HUES6 (cell line): ENCODE results near the gene FXN.

ENCODE experiments used
- H3K27ac ChIP-seq: 2 replicates; pipeline ENCODE4 v1.7.0; 2013; ENCODE audit warnings: low read depth, mild to moderate bottlenecking, low read length, inconsistent platforms
- H3K27me3 ChIP-seq: 2 replicates; pipeline ENCODE4 v1.6.1; 2013; ENCODE audit warnings: low read length; ENCODE audit not compliant: control insufficient read depth, insufficient read depth
- H3K36me3 ChIP-seq: 2 replicates; pipeline ENCODE4 v1.6.1; 2013; ENCODE audit warnings: low read length; ENCODE audit not compliant: control insufficient read depth, insufficient read depth
- H3K4me1 ChIP-seq: 2 replicates; pipeline ENCODE4 v1.6.1; 2013; ENCODE audit warnings: low read length; ENCODE audit not compliant: control insufficient read depth, insufficient read depth
- H3K4me3 ChIP-seq: 2 replicates; pipeline ENCODE4 v1.5.1; 2013; ENCODE audit warnings: low read depth, low read length
- H3K9ac ChIP-seq: one replicate; pipeline ENCODE4 v1.6.1; 2013; ENCODE audit warnings: mild to moderate bottlenecking, low read length
- H3K9me3 ChIP-seq: 2 replicates; pipeline ENCODE4 v1.6.1; 2013; ENCODE audit warnings: low read depth, low read length; ENCODE audit not compliant: control insufficient read depth, insufficient read depth

FXN gene

GRCh38 chr9:69122082-69122548 lies 86.6 kb downstream of the FXN start:
- Histone ChIP-seq H3K4me3 (peak overlapping the region; percentile 93), H3K9me3 (no peaks in the 10 kb centered on the region), H3K36me3 (no peaks in the 10 kb centered on the region), H3K27ac (peak overlapping the region; percentile 76), H3K27me3 (peaks cover 5% of the 10 kb centered on the region; the same call in 1 of the 2 replicates), H3K9ac (peak overlapping the region; percentile 94), H3K4me1 (peaks cover 20% of the 10 kb centered on the region)

GRCh38 chr9:69122549-69123141 lies 87.1 kb downstream of the FXN start:
- Histone ChIP-seq H3K27ac (peak overlapping the region; percentile 76), H3K9ac (peak overlapping the region; percentile 94), H3K9me3 (no peaks in the 10 kb centered on the region), H3K4me3 (peak overlapping the region; percentile 93), H3K4me1 (peaks cover 20% of the 10 kb centered on the region), H3K27me3 (peaks cover 5% of the 10 kb centered on the region; the same call in 1 of the 2 replicates), H3K36me3 (no peaks in the 10 kb centered on the region)

GRCh38 chr9:69130456-69131441 lies 95.2 kb downstream of the FXN start:
- H3K4me1 ChIP-seq: peaks cover 30% of the 10 kb centered on the region
- H3K9me3 ChIP-seq: no peaks in the 10 kb centered on the region
- no peak overlapping the region for H3K4me3 ChIP-seq
- H3K27me3 ChIP-seq: no peaks in the 10 kb centered on the region
- peaks cover 13% of the 10 kb centered on the region; the same call in 1 of the 2 replicates for H3K36me3 ChIP-seq
- H3K27ac ChIP-seq: no peak overlapping the region
- H3K9ac ChIP-seq: no peak overlapping the region

- peaks cover 33% of the 10 kb centered on the region for H3K4me1 ChIP-seq
Measured at GRCh38 chr9:69131682-69132081, 96.1 kb downstream of the FXN start.

GRCh38 chr9:69132361-69132760 lies 96.8 kb downstream of the FXN start:
- Histone ChIP-seq H3K9me3 (no peaks in the 10 kb centered on the region), H3K4me1 (peaks cover 33% of the 10 kb centered on the region), H3K27ac (no peak overlapping the region)

More at GRCh38 chr9:69131682-69132081, 96.1 kb downstream of the FXN start:
- Histone ChIP-seq H3K9me3 (no peaks in the 10 kb centered on the region), H3K36me3 (peaks cover 13% of the 10 kb centered on the region; the same call in 1 of the 2 replicates), H3K27ac (no peak overlapping the region), H3K4me3 (no peak overlapping the region), H3K27me3 (no peaks in the 10 kb centered on the region), H3K9ac (no peak overlapping the region)

GRCh38 chr9:69134412-69134811 lies 98.9 kb downstream of the FXN start:
- Histone ChIP-seq H3K9ac (no peak overlapping the region), H3K4me3 (no peak overlapping the region), H3K4me1 (peaks cover 27% of the 10 kb centered on the region), H3K36me3 (peaks cover 22% of the 10 kb centered on the region), H3K27ac (no peak overlapping the region), H3K9me3 (no peaks in the 10 kb centered on the region), H3K27me3 (no peaks in the 10 kb centered on the region)

More at GRCh38 chr9:69132361-69132760, 96.8 kb downstream of the FXN start:
- peaks cover 14% of the 10 kb centered on the region; the same call in 1 of the 2 replicates for H3K36me3 ChIP-seq
- H3K27me3 ChIP-seq: no peaks in the 10 kb centered on the region
- no peak overlapping the region for H3K9ac ChIP-seq
- H3K4me3 ChIP-seq: no peak overlapping the region

- H3K36me3 ChIP-seq: peaks cover 22% of the 10 kb centered on the region
- H3K27me3 ChIP-seq: no peaks in the 10 kb centered on the region
- no peak overlapping the region for H3K27ac ChIP-seq
- no peak overlapping the region for H3K4me3 ChIP-seq
- H3K4me1 ChIP-seq: peaks cover 15% of the 10 kb centered on the region
- no peaks in the 10 kb centered on the region for H3K9me3 ChIP-seq
- H3K9ac ChIP-seq: no peak overlapping the region
Measured at GRCh38 chr9:69136185-69136584, 100.6 kb downstream of the FXN start.

- Histone ChIP-seq H3K4me3 (no peak overlapping the region), H3K9me3 (no peaks in the 10 kb centered on the region), H3K9ac (no peak overlapping the region), H3K4me1 (peaks cover 14% of the 10 kb centered on the region), H3K27me3 (no peaks in the 10 kb centered on the region), H3K36me3 (peaks cover 22% of the 10 kb centered on the region), H3K27ac (no peak overlapping the region)
Measured at GRCh38 chr9:69136779-69137178, 101.2 kb downstream of the FXN start.

- H3K36me3 ChIP-seq: peaks cover 22% of the 10 kb centered on the region
- H3K4me3 ChIP-seq: no peak overlapping the region
- no peak overlapping the region for H3K9ac ChIP-seq
- peaks cover 14% of the 10 kb centered on the region for H3K4me1 ChIP-seq
- H3K9me3 ChIP-seq: no peaks in the 10 kb centered on the region
- no peaks in the 10 kb centered on the region for H3K27me3 ChIP-seq
- H3K27ac ChIP-seq: no peak overlapping the region
Measured at GRCh38 chr9:69137311-69137710, 101.8 kb downstream of the FXN start.

- no peaks in the 10 kb centered on the region for H3K9me3 ChIP-seq
- H3K36me3 ChIP-seq: peaks cover 13% of the 10 kb centered on the region
- no peak overlapping the region for H3K4me3 ChIP-seq
- H3K27ac ChIP-seq: no peak overlapping the region
- H3K4me1 ChIP-seq: peaks cover 9% of the 10 kb centered on the region
- no peaks in the 10 kb centered on the region for H3K27me3 ChIP-seq
- no peak overlapping the region for H3K9ac ChIP-seq
Measured at GRCh38 chr9:69139596-69139995, 104.0 kb downstream of the FXN start.
